NCI-H748 (cell line): Measurements from ENCODE around the gene NHERF1.

ENCODE experiments used
- DNase-seq: peaks from one replicate; lab custom pipeline; 2025; ENCODE audit not compliant: unreplicated experiment; lab: John Stamatoyannopoulos, UW

NHERF1 gene

GRCh38 chr17:74807441-74807840 is 59.0 kb downstream of the NHERF1 start:
- DNase-seq = no peak

DNA sequence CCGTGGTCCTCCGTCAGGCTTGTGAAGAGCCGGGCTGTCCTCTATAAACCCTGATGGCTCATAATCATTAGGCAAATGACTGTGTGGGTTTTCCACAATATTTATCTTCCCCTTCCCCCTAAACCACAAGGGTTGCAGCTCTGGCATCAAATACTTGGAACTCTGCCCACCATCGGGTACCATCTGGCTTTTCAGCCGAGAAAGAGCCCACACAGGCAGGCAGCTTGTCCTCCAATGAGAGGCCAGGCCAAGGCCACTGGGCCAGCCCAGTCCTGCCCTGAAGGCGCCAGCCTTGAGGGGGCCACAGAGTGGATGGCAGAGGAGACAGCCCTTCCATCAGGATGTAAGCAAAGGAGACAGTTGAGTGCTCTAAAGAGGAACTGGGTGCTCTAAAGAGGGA is 59.5 kb downstream of the NHERF1 start:
- peak; percentile 14 for DNase-seq

- no peak for DNase-seq
These were observed 60.4 kb downstream of the NHERF1 start for GRCh38 chr17:74808714-74809430.

DNA sequence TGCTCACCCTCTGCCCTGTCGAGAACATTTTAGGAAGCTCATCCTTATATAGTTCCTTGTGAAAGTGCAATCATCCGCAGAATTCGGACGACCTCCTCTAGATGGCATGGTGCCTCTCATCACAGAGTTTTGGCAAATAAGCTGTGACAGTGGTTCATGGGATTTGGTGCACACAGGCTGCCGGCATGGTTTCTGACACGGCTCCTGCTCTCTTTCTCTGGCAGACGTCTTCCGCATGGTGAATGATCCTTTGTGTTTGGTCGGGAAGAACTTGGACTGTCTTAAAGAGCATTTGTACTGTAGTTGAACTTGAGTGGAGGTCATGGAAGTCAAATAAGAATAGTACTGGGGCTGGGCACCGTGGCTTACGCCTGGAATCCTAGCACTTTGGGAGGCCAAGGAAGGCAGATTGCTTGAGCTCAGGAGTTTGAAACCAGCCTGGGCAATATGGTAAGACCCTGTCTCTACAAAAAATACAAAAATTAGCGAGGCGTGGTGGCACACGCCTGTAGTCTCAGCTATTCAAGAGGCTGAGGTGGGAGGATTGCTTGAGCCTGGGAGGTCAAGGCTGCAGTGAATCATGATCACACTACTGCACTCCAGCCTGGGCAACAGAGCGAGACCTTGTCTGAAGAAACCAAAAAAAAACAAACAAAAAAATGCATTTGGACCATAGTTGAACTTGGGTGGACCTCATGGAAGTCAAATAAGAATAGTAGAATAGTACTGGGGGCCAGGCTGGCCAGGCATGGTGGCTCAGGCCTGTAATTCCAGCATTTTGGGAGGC is 62.5 kb downstream of the NHERF1 start:
- no peak for DNase-seq

DNA sequence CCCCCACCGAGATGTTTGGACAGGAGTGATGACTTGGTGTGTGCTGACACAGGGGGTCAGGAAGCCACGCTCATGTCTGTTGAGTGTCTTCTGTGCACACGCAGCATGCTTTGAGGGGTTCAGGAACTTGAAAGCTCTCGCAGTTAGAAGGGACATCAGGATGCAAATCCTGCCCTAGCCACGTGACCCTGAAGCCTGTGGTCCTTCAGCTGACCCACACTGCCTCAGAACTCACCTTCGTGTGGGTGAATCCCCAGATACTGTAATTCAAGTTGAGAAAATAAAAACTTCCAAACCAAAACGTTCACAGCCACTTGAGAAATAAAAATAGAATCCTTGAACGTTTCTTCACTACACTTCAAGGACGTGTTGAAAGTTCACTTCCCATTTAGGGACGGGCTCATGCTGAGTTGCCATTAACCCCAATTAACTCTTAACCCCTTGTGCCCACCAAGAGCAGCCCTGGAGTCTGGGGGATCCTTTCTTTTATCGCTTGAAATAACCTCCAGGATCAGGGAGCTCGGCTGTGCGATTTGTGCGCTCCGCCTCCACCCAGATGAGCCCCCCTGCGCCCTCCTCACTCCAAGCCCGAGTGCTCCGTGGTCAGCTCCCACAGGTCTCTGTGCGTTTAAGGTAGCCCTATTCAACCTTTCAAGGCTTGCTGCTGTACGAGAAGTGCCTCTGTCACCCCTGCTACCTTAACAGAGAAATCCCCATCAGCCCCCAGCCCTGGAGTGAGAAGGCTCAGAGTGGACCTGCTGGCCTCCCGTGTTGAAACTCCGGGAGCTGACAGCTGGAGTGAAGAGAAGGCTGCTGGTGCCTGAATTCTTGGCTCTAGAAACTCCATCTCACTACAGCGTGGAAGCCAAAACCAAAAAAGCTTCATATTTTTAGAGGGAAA is 63.9 kb downstream of the NHERF1 start:
- DNase-seq = no peak

GRCh38 chr17:74814453-74814852 is 66.0 kb downstream of the NHERF1 start:
- no peak for DNase-seq

GRCh38 chr17:74815067-74815466 is 66.6 kb downstream of the NHERF1 start:
- no peak for DNase-seq

GRCh38 chr17:74815550-74816370 is 67.3 kb downstream of the NHERF1 start:
- DNase-seq = no peak

GRCh38 chr17:74816905-74817620 is 68.6 kb downstream of the NHERF1 start:
- no peak for DNase-seq

- DNase-seq = no peak
These were observed 70.0 kb downstream of the NHERF1 start for GRCh38 chr17:74818291-74818938.
